ENCODE data around the gene PER3. TPM values are rescaled to one million over a fixed set of nuclear protein-coding genes. Genes with fewer than 3 reads are reported as not detected.
"Not testable (repeated sequence)": the region's sequence is repeated elsewhere in the genome, so short reads cannot be mapped to it uniquely, and the experiment has no call there.

The PER3 gene
- total RNA-seq, 2 experiments from 2014 or later = 2.1 to 2.4 TPM

GRCh38 chr1:7789828-7790227, 5.7 kb downstream of the PER3 start:
- ChIA-PET POLR2A (no interaction called here), CTCF (interaction anchor here (1.4 kb wide), 1 partner anchor 122 kb away, joined by 4 read pairs; no protein-coding TSS in a partner anchor)
- intact Hi-C loops (cut with micrococcal nuclease) = no loop called here
- H3K36me3 Mint-ChIP-seq (ENCODE audit: low read depth) = peaks cover 36% of the 10 kb centered on the region
- H3K4me3 Mint-ChIP-seq = no peak overlapping the region
- DNase-seq = no peak
- H3K9me3 Mint-ChIP-seq = peaks cover 16% of the 10 kb centered on the region
- H3K4me1 Mint-ChIP-seq (ENCODE audit: low read depth) = peaks cover 3% of the 10 kb centered on the region
- no peak overlapping the region for H3K27ac Mint-ChIP-seq
- no peak for ATAC-seq
- H3K27me3 Mint-ChIP-seq = no peaks in the 10 kb centered on the region
- TF ChIP-seq, protein P1, sequence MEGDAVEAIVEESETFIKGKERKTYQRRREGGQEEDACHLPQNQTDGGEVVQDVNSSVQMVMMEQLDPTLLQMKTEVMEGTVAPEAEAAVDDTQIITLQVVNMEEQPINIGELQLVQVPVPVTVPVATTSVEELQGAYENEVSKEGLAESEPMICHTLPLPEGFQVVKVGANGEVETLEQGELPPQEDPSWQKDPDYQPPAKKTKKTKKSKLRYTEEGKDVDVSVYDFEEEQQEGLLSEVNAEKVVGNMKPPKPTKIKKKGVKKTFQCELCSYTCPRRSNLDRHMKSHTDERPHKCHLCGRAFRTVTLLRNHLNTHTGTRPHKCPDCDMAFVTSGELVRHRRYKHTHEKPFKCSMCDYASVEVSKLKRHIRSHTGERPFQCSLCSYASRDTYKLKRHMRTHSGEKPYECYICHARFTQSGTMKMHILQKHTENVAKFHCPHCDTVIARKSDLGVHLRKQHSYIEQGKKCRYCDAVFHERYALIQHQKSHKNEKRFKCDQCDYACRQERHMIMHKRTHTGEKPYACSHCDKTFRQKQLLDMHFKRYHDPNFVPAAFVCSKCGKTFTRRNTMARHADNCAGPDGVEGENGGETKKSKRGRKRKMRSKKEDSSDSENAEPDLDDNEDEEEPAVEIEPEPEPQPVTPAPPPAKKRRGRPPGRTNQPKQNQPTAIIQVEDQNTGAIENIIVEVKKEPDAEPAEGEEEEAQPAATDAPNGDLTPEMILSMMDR (IDR thresholded peaks at IDR 0.05) = no peak

DNA sequence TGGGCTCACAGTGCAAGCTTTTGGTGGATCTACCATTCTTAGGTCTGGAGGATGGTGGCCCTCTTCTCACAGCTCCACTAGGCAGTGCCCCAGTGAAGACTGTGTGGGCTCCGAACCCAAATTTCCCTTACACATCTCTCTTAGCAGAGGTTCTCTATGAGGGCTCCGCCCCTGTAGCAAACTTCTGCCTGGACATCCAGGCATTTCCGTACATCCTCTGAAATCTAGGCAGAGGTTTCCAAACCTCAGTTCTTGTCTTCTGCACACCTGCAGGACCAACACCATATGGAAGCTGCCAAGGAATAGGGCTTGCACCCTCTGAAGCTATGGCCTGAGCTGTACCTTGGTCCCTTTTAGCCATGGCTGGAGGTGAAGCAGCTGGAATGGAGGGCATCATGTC, 6.9 kb downstream of the PER3 start:
- H3K4me1 Mint-ChIP-seq (ENCODE audit: low read depth); DNase-seq; H3K27me3 Mint-ChIP-seq; ATAC-seq; CTCF ChIA-PET; POLR2A ChIA-PET; H3K4me3 Mint-ChIP-seq; H3K27ac Mint-ChIP-seq; intact Hi-C loops (cut with micrococcal nuclease): not testable (repeated sequence)
- Mint-ChIP-seq H3K9me3 (peaks cover 16% of the 10 kb centered on the region), H3K36me3 (ENCODE audit: low read depth) (peaks cover 31% of the 10 kb centered on the region)

DNA sequence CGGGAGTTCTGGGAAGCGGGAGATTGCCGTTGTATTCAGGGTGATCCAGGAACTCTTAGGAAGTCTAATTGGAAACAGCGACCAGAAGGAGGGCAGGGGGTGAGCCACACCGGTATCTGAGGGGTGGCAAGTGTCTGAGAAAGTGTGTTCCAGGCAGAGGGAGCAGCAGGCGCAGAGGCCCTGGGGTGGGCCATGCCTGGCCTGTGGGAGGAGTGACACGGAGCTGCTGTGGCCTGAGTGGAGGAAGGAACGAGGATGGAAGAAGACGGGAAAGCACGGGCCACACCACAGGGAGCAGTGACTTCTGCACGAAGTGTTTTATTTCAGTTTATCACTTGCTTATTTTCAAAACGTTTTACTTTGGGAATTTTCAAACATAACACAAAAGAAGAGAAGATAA, 11.3 kb downstream of the PER3 start:
- ATAC-seq = no peak
- no peaks in the 10 kb centered on the region for H3K4me1 Mint-ChIP-seq (ENCODE audit: low read depth)
- no peak overlapping the region for H3K4me3 Mint-ChIP-seq
- peaks cover 9% of the 10 kb centered on the region for H3K9me3 Mint-ChIP-seq
- intact Hi-C loops (cut with micrococcal nuclease) = no loop called here
- no peak for DNase-seq
- TF ChIP-seq, protein P1 (IDR thresholded peaks at IDR 0.05) = no peak
- ChIA-PET CTCF (interaction anchor here (1.3 kb wide), 1 partner anchor 220 kb away, joined by 3 read pairs; no protein-coding TSS in a partner anchor), POLR2A (interaction anchor here (1.0 kb wide), 1 partner anchor 147 kb away, joined by 3 read pairs; no protein-coding TSS in a partner anchor)
- H3K27me3 Mint-ChIP-seq = no peaks in the 10 kb centered on the region
- H3K27ac Mint-ChIP-seq = no peak overlapping the region
- H3K36me3 Mint-ChIP-seq (ENCODE audit: low read depth) = peaks cover 19% of the 10 kb centered on the region

GRCh38 chr1:7805460-7805859, 21.4 kb downstream of the PER3 start:
- Mint-ChIP-seq H3K27ac (no peak overlapping the region), H3K4me1 (ENCODE audit: low read depth) (no peaks in the 10 kb centered on the region), H3K9me3 (no peaks in the 10 kb centered on the region), H3K4me3 (no peak overlapping the region), H3K36me3 (ENCODE audit: low read depth) (peaks cover 2% of the 10 kb centered on the region), H3K27me3 (no peaks in the 10 kb centered on the region)
- TF ChIP-seq, protein P1 (IDR thresholded peaks at IDR 0.05) = no peak
- POLR2A ChIA-PET = no interaction called here
- intact Hi-C loops (cut with micrococcal nuclease) = no loop called here
- DNase-seq (no peak), ATAC-seq (no peak)
- CTCF ChIA-PET = interaction anchor here (1.8 kb wide), 1 partner anchor 13 kb away, joined by 4 read pairs; no protein-coding TSS in a partner anchor

DNA sequence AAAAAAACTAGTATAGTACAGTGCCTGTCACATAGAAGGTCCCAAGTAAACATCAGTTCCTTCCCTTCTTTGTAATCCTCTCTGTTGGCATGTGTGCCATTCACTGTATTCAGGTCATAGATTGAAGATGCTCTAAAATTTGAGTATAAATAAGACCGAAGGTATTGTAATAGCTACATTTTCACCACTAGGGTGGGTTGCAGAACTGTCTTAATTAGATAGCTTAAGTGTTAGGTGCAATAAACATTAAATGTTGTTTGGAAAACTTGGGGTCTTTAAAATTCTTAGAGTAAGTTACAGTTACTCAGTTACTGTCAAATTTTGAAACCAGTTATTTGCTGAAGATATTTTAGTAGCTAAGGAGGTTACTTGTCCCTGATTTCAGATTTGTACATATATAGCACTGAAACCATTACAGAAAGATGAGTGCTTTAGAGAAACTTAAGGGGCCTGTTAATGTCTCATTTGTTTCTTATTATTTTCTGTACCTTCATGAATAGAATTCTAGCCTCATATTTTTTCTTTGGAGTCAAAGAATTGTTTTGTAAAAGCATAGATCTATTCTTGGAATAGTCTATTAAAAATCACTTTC, 24.3 kb downstream of the PER3 start:
- TF ChIP-seq, protein P1 (IDR thresholded peaks at IDR 0.05) = peak; percentile 75
- Mint-ChIP-seq H3K9me3 (peaks cover 6% of the 10 kb centered on the region), H3K4me3 (no peak overlapping the region), H3K27ac (no peak overlapping the region), H3K27me3 (no peaks in the 10 kb centered on the region), H3K4me1 (ENCODE audit: low read depth) (no peaks in the 10 kb centered on the region), H3K36me3 (ENCODE audit: low read depth) (peaks cover 18% of the 10 kb centered on the region)
- CTCF ChIA-PET = interaction anchor here (0.6 to 2.6 kb wide), 27 partner anchors 10 to 506 kb away, joined by 3 to 13 read pairs (median 3); no protein-coding TSS in a partner anchor
- intact Hi-C loops (cut with micrococcal nuclease) = no loop called here
- POLR2A ChIA-PET = no interaction called here
- DNase-seq = no peak
- ATAC-seq = peak; percentile 66
